Esophagus squamous epithelium (tissue), 4 donors: ENCODE results near the gene CIB4.

Experiments
- POLR2A ChIP-seq, 4 donors: fragments of 450-650 bp; IDR thresholded peaks; one replicate each; pipeline ENCODE4 v1.6.1; 2017; ENCODE audit warnings: antibody characterized with exemption in 4 of 4, mild to moderate bottlenecking in 4 of 4, moderate library complexity in 3 of 4
- TF ChIP-seq, protein P1 (sequence below), 6 experiments: fragments of 450-650 bp in 4 of 6; fragments of 200-600 bp in 2 of 6; sonication (generic) in 2 of 6; IDR thresholded peaks; one replicate each; pipeline ENCODE4 v1.5.1; 2016 to 2019; ENCODE audit warnings: antibody characterized with exemption in 6 of 6, mild to moderate bottlenecking in 4 of 6, moderate library complexity in 4 of 6

DNA sequence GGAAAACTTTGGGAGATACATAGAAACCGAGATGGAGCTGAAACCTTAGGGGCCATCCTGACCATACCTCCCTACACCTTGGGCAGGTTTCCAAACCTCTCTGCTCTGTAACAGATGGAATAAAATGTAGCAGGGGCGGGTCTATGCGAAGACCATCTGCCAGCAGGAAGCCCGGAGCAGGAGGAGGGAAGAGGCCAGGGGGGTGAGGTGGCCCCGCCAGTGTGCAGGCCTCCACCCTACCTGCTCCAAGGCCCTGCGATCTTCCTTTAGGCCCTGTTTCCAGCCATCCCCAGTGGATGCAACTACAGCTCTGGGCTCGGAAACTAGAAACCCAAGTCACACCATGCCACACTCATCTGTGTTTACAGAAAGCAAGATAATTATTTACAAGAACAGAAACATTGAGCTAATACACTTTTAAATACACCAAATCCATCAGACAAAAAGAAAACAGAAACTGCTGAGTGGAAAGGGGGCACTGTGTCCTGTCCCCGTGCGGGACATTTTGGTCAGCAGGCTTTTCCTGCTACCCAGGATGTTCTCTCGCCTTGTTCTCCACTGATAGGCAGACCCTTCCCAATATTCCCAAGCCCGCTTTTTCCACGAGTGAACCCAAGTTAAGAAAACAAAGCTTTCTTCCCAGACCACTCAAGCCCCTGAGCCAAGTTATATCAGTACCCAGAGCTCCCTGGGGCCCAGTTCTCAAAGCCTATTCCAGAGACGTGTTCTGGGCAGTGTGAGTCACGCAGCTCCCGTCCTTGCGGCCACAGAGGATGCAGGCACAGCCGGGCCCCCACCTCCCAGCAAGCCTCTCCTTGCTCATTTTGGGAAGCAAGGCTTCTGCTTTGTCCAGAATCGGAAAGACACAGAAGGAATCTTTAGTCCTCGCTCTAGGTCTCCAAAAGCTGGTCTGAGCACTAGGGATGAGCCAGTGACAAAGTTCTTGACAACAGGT lies 17.3 kb downstream of the CIB4 start:
- TF ChIP-seq, protein P1, sequence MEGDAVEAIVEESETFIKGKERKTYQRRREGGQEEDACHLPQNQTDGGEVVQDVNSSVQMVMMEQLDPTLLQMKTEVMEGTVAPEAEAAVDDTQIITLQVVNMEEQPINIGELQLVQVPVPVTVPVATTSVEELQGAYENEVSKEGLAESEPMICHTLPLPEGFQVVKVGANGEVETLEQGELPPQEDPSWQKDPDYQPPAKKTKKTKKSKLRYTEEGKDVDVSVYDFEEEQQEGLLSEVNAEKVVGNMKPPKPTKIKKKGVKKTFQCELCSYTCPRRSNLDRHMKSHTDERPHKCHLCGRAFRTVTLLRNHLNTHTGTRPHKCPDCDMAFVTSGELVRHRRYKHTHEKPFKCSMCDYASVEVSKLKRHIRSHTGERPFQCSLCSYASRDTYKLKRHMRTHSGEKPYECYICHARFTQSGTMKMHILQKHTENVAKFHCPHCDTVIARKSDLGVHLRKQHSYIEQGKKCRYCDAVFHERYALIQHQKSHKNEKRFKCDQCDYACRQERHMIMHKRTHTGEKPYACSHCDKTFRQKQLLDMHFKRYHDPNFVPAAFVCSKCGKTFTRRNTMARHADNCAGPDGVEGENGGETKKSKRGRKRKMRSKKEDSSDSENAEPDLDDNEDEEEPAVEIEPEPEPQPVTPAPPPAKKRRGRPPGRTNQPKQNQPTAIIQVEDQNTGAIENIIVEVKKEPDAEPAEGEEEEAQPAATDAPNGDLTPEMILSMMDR (IDR thresholded peaks at IDR 0.05) = no peak
- TF ChIP-seq POLR2A (IDR thresholded peaks at IDR 0.05) = no peak
